ENCODE data around the gene TICAM2.

Gene TICAM2

DNA sequence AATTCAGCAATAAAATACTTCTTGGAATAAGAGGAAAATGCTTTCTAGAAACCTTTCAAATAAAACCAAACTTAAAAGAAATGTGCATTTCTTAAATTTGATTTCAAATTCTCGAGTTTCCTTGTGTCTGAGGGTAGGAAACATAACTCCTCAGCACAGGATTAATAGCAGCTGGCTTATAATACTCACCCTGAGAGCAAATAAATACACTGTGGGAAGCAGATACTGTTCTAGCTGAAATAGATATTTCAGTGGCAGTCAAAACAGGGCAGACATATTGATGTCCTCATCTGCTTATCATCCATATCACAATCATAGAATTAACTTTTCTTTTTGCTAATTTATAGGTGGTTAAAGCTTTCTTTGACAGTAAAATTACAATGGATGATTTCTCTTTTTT lies 33.6 kb downstream of the TICAM2 start:
- no peak for DNase-seq (ENCODE audit: low read depth)

DNA sequence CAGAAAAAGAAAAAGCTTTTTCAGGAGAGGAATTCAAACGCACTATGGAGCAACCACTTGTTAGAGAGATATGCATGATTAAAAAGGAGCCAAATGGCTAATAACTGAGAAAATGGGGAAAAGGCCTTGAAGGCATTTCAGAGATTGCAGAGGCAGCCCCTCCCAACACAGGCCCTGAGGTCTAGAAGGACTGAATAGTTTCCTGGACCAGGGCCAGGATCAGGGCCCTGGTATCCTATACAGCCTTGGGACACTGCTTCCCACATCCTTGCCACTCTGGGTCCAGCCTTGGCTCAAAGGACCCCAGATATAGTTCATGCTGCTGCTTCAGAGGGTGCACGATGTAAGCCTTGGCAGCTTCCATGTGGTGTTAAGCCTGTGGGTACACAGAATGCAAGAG lies 37.0 kb downstream of the TICAM2 start:
- DNase-seq (ENCODE audit: low read depth) = no peak

DNA sequence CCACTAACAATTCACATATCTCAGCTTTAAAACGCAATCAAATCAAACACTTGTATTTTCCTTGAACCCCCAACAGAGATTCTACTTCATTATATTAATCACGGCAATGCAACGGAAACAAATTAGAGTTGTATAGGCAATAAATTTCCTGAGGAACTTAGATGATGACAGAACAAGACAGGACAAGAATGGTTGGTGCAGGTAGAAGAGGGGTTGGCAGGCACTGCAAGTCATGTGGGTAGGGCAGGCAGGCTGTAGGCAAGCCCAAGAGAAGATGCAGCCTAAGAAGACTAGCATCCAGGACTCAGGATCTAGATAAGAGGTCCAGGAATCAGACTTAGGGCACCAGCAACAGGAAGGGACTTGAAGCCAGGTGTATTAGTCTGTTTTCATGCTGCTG lies 41.1 kb downstream of the TICAM2 start:
- DNase-seq (ENCODE audit: low read depth) = no peak

DNA sequence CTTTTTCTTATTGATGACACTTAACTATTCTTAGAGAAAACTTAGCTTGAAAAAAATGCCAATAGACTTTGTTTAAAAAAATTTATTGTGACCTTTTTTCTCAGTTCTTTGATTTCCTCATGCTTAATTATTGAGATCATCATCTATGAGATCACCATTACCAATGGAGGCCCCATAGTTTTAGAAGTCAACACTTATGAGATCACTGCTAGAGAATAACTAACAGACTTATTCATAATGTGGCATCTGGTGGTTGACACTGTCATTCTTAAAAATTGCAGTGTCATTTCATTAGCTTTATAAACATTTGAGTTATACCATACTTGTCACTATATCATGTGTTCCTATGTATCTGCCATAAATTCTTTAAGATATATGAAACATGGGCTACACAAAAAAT lies 42.8 kb downstream of the TICAM2 start:
- no peak for DNase-seq (ENCODE audit: low read depth)

DNA sequence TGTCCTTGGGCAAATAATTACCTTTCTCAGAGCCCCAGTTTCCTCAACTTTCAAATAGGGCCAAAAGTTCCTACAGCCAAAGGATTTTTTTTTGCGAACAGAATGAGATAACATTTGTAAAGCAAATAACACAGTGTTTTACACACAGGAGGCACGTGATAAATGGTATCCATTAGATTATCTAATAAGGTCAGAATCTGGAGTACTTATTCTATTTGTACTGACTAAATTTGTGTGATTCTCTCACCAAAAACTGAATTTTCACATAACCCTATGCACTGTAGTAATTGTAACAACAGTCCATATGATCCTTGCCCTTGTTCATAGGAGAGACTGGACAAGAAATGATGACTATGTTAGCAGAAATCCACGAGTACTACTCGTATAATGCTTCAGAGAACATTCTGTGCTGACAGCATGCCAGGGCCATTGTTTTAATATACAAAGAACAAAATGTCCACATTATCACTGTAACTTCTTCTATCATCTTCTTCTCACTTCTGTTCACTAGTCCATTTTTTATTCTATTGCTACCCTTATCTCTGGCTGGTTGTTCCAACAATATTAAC lies 43.8 kb downstream of the TICAM2 start:
- DNase-seq (ENCODE audit: low read depth) = no peak

DNA sequence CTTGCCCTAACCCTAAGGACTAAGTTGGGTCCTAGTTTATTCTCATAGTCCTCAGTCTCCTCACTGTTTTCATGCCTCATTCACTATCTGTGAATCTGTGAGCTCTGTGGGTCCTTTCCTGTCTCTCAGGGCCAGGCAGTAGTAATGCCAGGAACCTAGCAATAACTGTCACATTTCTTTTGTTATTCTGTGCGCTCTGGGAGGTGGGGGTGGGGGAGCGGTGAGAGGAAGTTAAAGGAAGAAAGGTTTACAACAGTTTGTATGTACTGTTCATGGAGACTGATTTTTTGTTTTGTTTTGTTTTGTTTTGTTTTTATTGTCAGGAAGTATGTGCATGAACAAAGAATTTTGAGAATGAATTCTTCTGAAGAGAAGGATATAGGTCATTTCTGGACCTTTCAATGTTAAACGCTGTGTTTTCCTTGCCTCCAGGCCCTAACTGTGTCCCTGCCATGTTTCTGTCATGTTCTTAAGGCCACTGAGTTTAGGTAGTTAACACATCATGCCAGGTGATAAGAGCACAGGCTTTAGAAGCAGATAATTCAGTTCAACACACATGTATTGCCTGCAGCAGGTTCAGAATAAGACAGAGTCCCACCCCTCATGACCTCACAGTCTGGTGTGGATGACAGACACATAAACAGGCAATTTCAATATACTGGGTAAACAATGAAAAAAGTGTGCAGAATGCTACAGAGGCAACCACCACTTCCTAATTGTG lies 44.5 kb downstream of the TICAM2 start:
- no peak for DNase-seq (ENCODE audit: low read depth)

DNA sequence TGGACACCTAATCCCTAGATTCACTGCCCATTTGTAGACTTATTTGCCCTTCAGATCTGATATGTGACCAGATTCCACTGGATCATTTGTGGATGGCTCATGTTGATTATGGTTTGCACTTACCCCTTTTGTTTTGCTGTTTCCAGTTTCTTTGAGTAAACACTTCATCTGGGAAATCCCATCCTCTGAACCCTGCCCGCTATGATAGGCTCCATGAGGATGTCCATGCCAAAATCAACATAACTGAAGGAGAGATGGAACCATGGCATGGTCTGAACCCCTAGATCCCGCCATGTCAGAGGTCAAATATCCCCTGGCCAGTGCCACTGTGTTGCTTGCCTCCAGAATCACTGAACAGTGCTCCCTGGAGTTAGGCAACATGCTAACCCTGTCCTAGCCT lies 46.0 kb downstream of the TICAM2 start:
- DNase-seq (ENCODE audit: low read depth) = no peak

DNA sequence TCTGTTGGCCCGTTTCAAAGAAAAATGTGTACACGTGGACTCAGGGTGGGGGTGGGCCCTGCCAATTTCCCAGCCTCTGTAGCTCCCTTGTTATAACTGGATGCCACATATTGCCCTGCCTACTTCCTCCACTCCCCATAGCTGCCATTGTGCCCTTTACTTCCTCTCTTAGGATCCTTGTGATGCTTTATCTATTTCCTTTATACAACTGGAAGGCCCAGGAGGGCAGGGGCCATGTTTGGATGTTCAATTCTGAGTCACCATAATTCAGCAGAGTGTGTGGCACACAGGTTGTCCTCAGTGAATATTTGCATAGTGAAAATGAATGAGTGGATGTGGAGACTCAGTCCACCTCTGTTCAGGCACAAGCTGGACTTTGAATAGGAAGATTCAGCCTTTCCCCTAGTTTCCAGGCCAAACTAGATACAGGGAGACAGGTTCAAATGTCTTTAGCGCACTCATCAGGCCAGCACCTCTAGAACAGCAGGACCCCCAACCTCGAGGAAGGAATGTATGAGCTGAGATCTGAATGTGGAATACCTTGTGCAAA lies 47.1 kb downstream of the TICAM2 start:
- no peak for DNase-seq (ENCODE audit: low read depth)

DNA sequence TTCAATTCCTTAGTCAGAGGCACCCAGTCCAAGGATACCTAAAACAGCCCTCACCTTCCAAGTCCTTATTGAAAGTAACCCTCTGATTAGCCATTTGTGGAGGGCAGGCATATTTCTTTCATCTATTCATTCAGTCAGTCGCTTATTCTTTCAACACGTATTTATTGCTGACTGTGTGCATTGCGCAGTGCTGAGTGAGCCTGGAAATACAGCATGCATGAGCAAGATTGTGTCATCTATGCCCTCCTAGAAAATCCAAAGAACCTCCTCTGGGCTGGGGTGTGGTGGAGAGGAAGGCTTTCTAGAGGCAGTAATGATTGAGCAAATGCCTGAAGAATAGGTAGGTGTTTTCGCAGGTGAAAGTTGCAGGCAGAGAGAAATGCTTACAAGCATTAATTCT lies 49.2 kb downstream of the TICAM2 start:
- DNase-seq (ENCODE audit: low read depth) = no peak

DNA sequence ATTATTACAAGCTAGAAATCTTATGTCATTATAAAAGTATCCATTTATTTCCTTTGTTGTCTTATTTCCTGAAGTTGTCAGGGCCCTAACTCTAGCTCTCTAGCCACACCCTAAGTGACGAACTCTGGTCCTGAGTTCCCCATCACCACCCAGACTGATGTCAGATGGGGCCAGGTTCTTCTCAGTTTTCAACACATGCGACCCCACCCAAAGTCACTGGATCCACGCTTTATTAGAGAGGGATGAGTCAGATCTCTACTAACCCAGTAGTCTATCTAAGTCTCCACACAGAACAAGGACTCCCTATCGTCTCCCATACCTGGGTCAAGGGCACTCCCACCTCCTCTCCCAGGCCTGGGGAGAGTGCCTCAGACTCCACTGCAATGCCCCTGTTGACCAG lies 50.9 kb downstream of the TICAM2 start:
- no peak for DNase-seq (ENCODE audit: low read depth)

DNA sequence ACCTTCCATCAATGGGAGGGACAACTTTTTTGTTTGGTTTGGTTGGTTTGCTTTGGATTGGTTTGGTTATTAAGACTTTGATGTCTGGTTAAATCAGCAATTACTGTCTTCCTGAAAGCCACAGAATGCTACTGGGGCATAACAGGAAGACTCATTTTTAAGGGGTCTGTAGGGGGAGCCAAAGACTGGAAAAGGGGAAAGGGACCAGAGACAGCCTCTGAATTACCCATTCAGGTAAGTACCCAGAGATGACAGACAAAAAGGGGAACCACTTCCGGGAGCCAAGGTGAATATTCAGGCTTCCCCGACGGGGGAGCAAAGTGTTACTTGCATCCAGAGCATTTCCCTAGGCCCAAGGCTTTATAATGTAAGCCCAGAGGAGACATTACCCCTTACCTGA lies 53.1 kb downstream of the TICAM2 start:
- DNase-seq (ENCODE audit: low read depth) = no peak

DNA sequence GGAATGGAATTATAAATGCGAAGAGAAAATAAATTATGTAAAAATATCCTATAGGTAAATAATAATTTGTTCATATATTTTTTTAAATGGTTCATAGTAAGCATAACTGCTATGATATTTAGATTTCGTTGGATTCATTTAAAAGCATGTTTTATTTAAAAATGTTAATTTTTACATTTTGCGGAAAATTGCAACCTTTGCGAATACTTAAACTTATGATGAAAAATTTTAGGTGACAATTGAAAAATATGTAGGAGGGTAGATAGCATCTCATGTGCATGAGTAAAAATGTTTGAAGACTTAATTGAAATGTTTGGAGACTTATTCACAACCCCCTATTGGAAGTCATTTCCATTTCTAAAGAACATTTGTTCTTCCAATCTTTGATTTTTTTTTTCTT lies 53.6 kb downstream of the TICAM2 start:
- no peak for DNase-seq (ENCODE audit: low read depth)

DNA sequence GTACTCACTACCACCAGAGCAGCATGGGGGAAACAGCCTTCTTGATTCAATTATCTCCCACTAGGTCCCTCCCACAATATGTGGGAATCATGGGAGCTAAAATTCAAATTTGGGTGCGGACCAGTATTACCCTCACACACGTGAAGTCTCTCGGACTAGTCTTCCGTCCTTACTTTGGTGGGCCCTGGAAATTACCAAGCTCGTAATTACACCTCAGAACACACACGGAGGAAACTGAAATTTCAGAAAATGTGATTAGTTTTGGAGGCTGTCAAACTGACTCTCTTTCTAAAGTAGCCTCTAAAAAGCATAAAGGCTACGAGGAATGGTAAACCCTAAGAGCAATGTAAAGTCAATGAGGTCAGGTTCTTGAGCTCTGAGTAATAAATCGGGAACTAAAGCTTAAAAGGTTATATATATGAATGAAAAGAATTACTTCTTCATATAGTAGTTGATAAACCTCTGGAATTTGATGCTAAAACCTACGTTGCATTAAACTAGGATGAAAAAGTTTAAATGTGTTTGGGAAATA lies 56.9 kb downstream of the TICAM2 start:
- DNase-seq (ENCODE audit: low read depth) = no peak

DNA sequence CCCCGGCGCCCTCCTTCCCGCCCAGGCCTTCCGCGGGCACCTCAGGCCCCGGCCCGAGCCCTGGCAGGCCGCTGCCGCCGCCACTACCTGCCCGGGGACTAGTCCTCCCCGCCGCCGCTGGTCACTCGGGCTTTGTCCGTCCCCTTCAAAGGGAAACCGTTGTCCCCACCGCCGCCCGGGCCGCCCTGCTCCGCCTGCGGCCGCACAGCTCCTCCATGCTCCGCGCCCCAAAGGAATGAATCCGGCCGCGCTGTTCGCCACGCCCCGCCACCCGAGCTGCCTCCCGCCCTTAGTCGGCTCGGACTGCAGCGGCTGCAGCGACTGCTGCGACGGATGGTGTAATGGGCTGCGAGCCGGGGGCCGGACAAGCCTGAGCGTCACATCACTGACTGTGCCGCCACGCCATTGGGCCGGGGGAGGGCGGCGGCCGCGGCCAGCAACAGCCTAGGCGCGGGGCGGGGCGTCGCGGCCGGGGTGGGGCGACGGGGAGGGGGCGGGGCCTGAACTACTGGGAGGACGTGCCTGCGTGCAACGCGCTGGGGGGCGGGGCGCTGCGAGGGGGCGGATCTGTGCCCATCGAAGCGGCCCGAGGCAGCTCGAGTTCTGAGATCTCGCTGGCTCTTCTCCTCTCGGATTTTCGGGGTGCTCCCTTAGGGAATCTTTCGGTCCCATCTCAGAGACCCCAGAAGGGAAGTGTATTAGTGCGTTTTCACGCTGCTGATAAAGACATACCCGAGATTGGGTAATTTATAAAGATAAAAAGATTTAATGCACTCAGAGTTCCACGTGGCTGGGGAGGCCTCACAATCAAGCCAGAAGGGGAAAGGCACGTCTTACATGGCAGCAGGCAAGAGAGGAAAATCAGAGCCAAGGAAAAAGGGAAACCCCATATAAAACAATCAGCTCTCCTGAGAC lies 57.6 kb downstream of the TICAM2 start, which contains the start of gene FEM1C:
TSS of gene FEM1C (minus strand) at position 340 of the 915 bp plus-strand sequence. CDS start 1,282 bp downstream, outside the sequence.
- DNase-seq (ENCODE audit: low read depth) = peak; percentile 96

DNA sequence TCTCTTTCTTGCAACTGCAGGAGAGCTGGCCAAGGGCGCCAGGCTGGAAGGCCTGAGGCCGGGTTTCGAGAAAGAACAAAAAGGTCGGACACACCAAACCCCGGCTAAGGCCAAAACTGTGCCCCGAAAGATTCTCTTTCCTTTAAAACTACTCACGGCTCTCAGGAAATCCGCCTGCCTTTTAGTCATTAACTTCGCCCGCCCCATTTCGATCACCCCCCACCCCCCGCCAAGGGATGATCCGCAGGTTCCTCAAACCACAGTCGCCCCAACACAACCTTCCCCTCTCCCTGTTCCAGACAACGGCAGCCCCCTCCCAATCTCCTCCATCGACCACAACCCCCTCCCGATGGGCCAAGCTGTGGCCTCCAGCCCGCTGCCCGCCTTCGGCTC lies 58.2 kb downstream of the TICAM2 start:
- peak; percentile 39 for DNase-seq (ENCODE audit: low read depth)

DNA sequence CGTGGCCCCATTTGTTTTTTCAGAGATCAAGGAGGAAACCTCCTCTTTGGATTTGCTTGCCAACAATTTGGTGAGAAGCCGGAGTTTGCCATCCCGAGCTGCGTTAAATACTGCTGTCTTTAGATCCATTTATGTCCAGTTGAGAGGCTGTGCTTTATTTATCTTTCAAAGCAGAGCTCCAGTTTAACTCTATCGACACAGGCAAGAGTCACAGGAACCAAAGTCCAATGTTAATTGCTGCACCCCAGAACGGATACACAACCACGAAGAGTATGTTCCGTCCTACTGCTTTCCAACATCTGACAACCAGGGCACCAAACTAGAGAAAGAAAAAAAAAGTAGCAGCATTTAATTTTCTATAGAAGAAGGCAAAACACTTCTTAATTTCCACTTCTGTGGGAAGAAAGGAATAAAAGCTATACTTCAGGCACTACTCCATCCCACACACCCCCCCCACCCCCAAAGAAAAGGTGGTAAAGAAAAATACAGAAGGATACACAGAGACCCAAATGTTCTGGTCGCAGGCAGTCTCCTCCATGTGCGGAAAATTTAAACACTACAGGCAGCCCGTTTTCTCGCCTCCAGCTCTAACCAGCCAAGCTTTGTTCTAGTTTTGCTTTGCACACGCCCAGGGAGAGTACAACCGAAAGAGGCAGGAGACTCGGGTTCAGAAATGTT lies 58.8 kb downstream of the TICAM2 start:
- DNase-seq (ENCODE audit: low read depth) = peak; percentile 26

DNA sequence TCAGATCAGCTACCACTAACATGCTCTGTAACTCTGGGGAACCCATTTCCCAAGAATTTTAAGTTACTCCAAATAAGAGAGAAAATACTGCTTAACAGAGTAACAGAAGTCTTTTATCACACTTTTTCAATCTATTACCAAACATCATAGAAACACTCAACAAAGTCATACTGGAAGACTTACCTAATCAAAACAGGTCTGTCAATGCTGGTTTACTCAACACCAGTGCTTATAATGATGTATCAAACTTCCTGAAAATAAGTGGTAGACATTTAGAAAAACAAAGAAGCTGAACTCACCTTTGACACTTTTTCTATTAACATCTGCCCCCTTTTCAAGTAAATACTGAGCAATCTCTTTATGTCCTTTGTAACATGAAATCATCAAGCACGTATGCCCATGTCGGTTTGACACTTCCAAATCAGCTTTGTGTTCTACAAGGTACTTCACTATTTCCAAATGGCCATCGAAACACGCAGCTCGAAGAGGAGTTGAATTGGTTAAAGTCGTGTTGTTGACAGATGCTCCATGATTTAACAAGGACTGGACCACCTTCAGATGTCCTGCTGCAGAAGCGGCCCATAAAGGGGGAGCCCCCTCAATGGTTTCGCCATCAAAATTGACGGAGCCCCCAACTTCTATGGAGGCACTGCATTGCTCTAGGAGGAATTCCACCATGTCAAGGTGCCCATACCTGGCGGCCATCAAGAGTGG lies 59.5 kb downstream of the TICAM2 start:
- no peak for DNase-seq (ENCODE audit: low read depth)

DNA sequence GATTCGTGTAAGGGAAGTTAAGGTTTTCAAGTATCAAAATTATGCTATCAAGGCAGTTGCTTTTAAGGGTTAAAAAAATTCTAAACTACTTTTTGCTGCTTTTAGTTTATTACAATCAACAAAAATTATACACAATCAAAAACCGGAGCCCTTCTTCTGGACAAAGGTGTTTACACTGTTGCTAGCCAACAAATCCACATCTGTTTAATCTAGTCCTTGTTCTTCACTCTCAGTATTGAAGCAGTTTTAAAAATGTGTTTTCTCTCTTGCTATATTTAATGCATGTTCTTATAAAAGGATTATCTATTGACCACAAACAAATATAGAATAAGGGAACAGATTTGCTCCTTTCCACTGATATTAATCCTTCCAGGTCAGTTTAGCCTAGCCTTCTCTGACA lies 60.2 kb downstream of the TICAM2 start:
- DNase-seq (ENCODE audit: low read depth) = no peak

DNA sequence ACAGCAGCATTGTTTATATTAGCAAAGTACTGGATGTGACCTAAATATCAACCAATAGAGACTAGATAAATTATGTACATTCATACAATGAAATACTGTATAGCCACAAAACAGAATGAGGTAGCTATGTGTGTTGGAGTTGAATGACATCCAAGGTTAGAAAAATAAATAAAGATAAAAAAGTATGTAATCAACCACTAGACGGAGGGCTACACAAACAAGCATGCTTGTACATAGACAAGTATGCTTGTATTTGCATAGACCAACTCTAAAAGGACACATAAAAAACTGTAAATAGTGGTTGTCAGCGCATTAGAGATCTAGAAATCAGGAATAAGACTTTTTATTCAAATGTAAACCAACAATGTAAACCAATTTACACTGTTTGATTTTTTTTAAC lies 60.7 kb downstream of the TICAM2 start:
- no peak for DNase-seq (ENCODE audit: low read depth)

DNA sequence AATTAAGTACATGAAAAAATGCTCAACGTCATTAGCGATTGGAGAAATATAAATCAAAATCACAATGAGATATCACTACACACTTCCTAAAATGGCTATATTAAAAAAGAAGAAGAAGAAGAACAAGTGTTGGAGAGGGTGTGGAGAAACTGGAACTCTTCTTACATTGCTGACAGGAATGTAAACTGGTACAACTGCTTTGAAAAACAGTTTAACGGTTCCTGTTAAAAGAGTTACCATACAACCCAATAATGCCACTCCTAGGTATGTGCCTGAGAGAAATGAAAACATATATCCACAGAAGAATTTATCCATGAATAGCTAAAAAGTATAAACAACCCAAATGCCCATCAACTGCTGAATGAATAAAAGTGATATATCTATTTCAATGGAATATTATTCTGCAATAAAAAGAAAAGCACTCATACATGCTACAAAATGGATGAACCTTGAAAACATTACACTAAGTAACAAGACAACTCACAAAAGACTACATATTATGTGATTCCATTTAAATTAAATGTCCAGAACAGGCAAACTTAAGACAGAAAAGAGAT lies 66.7 kb downstream of the TICAM2 start:
- no peak for DNase-seq (ENCODE audit: low read depth)

DNA sequence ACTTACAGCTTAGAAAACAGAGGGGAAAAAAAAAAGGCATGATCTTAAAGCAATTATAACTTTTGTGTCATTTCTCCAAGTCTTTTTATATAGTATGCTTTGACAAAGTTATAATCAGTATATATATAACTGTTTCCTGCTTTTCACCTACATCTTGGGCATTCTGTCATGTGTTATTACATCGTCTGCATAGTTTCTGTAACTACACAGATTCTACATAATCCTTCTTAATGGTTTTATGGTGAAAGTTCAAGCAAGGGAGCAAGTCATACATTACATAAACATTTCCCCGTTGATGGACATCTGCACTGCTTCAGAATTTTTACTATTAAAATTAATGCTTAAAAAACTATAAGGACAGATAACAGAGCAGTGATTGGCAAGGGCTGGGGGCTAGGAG lies 69.8 kb downstream of the TICAM2 start:
- no peak for DNase-seq (ENCODE audit: low read depth)

Data from stimulated activated CD4-positive, alpha-beta T cell treated with anti-CD3 and anti-CD28 coated beads, Interleukin-2, amount 100 ng/mL, for 4 hours (primary cell).